HCT116 (cell line): ENCODE measurements around the gene AXIN1. TPM values are rescaled to one million over a fixed set of nuclear protein-coding genes. Genes with fewer than 3 reads are reported as not detected.

Experiments
- ATAC-seq: fragments of 200-7000 bp; cut with Tn5 transposase; 2 replicates; pipeline ENCODE4 v1.9.1; 2020; ENCODE audit warnings: mild to moderate bottlenecking, moderate library complexity
- BruUV-seq: library from RNA; stranded (reverse); fragments of 400-500 nt; replicated peaks from 2 replicates; lab custom pipeline; 2021; lab: Mats Ljungman, UMichigan
- CTCF ChIA-PET: fragments of 300-600 bp; sonication (Branson Sonifier 250); formaldehyde crosslinking; loops from one replicate; lab custom pipeline; 2021; ENCODE audit warnings: antibody characterized with exemption; lab: Charles Lee
- POLR2A ChIA-PET: fragments of 300-600, 350-600 bp; sonication (Branson Sonifier 250); formaldehyde crosslinking; loops from one replicate; lab custom pipeline; 2021; ENCODE audit warnings: antibody characterized with exemption; lab: Charles Lee
- RAD21 ChIA-PET, 2 experiments: fragments of 300-600 bp; sonication (Branson Sonifier 250); formaldehyde crosslinking; loops; one replicate each; lab custom pipeline; 2023; ENCODE audit warnings: low total read pairs in 2 of 2; ENCODE audit not compliant: uncharacterized antibody in 2 of 2, unreplicated experiment in 2 of 2, low non-redundant PET in 1 of 2; lab: Charles Lee
- DNase-seq: peaks from one replicate; pipeline ENCODE4 v3.0.0-alpha.2; 2010; ENCODE audit warnings: low read depth, low spot score
- H2AFZ ChIP-seq: fragments of 200-600 bp; shearing (Covaris generic), sonication (generic); 2 replicates; pipeline ENCODE4 v1.6.1; 2017; ENCODE audit warnings: low read depth, mixed run types, mixed read lengths, antibody characterized with exemption, low read length; ENCODE audit not compliant: poor library complexity, severe bottlenecking
- H3K27ac ChIP-seq: 2 replicates; pipeline ENCODE4 v1.5.1; 2012; ENCODE audit warnings: low read depth, low read length
- H3K27me3 ChIP-seq: fragments of 200-600 bp; sonication (generic); 2 replicates; pipeline ENCODE4 v1.6.1; 2016; ENCODE audit warnings: mixed run types, low read length, mixed read lengths; ENCODE audit not compliant: insufficient read depth
- H3K36me3 ChIP-seq, 2 experiments: fragments of 200-500 bp in 1 of 2; fragments of 200-600 bp in 1 of 2; sonication (Bioruptor generic) in 1 of 2; sonication (generic) in 1 of 2; 2 replicates each; pipeline versions ENCODE4 v1.5.1 to v1.6.1; 2014 to 2016; ENCODE audit warnings: low read length in 2 of 2, inconsistent platforms in 1 of 2, mixed read lengths in 1 of 2, mixed run types in 1 of 2; ENCODE audit not compliant: insufficient read depth in 2 of 2, control insufficient read depth in 1 of 2
- H3K4me1 ChIP-seq, 2 experiments: fragments of 200-600 bp in 1 of 2; sonication (generic) in 1 of 2; 2 replicates each; pipeline versions ENCODE4 v1.5.1 to v1.6.1; 2012 to 2017; ENCODE audit warnings: low read length in 2 of 2, inconsistent platforms in 1 of 2, mild to moderate bottlenecking in 1 of 2, mixed read lengths in 1 of 2, mixed run types in 1 of 2, moderate library complexity in 1 of 2; ENCODE audit not compliant: insufficient read depth in 2 of 2, control insufficient read depth in 1 of 2
- H3K4me2 ChIP-seq: fragments of 200-600 bp; sonication (generic); 2 replicates; pipeline ENCODE4 v1.6.1; 2017; ENCODE audit warnings: mixed run types, low read length, mixed read lengths
- H3K4me3 ChIP-seq, 2 experiments: fragments of 200-600 bp in 1 of 2; sonication (generic) in 1 of 2; replicated peaks in 1 of 2; 2 replicates each; pipeline ENCODE4 v1.5.1; 2011 to 2016; ENCODE audit warnings: low read length in 2 of 2, control low read depth in 1 of 2, low read depth in 1 of 2, mild to moderate bottlenecking in 1 of 2, mixed read lengths in 1 of 2, mixed run types in 1 of 2
- H3K79me2 ChIP-seq: fragments of 200-600 bp; sonication (generic); 2 replicates; pipeline ENCODE4 v1.6.1; 2017; ENCODE audit warnings: mild to moderate bottlenecking, mixed run types, low read length, moderate library complexity, mixed read lengths; ENCODE audit not compliant: insufficient read depth
- H3K9ac ChIP-seq: fragments of 200-600 bp; sonication (generic); 2 replicates; pipeline ENCODE4 v1.6.1; 2016; ENCODE audit warnings: low read length, mixed read lengths
- H3K9me2 ChIP-seq: fragments of 200-600 bp; sonication (generic), shearing (Covaris generic); 2 replicates; pipeline ENCODE4 v1.6.1; 2017; ENCODE audit warnings: mixed run types, mild to moderate bottlenecking, moderate library complexity; ENCODE audit not compliant: insufficient read depth
- H3K9me3 ChIP-seq, 2 experiments: fragments of 200-500 bp in 1 of 2; fragments of 200-600 bp in 1 of 2; sonication (Bioruptor generic) in 1 of 2; sonication (generic) in 1 of 2; 2 replicates each; pipeline ENCODE4 v1.6.1; 2014 to 2017; ENCODE audit warnings: low read length in 2 of 2, mixed read lengths in 2 of 2, inconsistent platforms in 1 of 2, low read depth in 1 of 2, mild to moderate bottlenecking in 1 of 2, mixed run types in 1 of 2, moderate library complexity in 1 of 2; ENCODE audit not compliant: control insufficient read depth in 1 of 2, insufficient read depth in 1 of 2
- H4K20me1 ChIP-seq: fragments of 200-600 bp; sonication (generic), shearing (Covaris generic); 2 replicates; pipeline ENCODE4 v1.6.1; 2017; ENCODE audit warnings: mixed run types, mild to moderate bottlenecking, moderate library complexity; ENCODE audit not compliant: insufficient read depth
- CBX3 ChIP-seq: IDR thresholded peaks from 2 replicates; pipeline ENCODE4 v1.6.1; 2012; ENCODE audit warnings: low read depth
- EGR1 ChIP-seq: IDR thresholded peaks from 2 replicates; pipeline ENCODE4 v1.6.1; 2012; ENCODE audit warnings: low read depth
- EZH2 ChIP-seq: fragments of 200-600 bp; sonication (generic); IDR thresholded peaks from 2 replicates; pipeline ENCODE4 v1.6.1; 2017; ENCODE audit warnings: antibody characterized with exemption, mixed run types
- FOSL1 ChIP-seq: IDR thresholded peaks from 2 replicates; pipeline ENCODE4 v1.6.1; 2012; ENCODE audit warnings: low read depth
- JUND ChIP-seq: IDR thresholded peaks from 2 replicates; pipeline ENCODE4 v1.6.1; 2012
- POLR2A ChIP-seq: IDR thresholded peaks from 2 replicates; pipeline ENCODE4 v1.7.0; 2011; ENCODE audit warnings: borderline replicate concordance; ENCODE audit not compliant: insufficient read depth, insufficient read length; ENCODE audit errors: extremely low read depth
- POLR2AphosphoS5 ChIP-seq: IDR thresholded peaks from 2 replicates; pipeline ENCODE4 v1.6.1; 2011; ENCODE audit warnings: mild to moderate bottlenecking, low read depth, low read length, moderate library complexity
- SIN3A ChIP-seq: IDR thresholded peaks from 2 replicates; pipeline ENCODE4 v1.6.1; 2012; ENCODE audit warnings: low read depth
- SP1 ChIP-seq: IDR thresholded peaks from 2 replicates; pipeline ENCODE4 v1.6.1; 2012; ENCODE audit warnings: low read depth
- SRF ChIP-seq: IDR thresholded peaks from 2 replicates; pipeline ENCODE4 v1.6.1; 2012; ENCODE audit warnings: low read depth
- TCF7L2 ChIP-seq: IDR thresholded peaks from 2 replicates; pipeline ENCODE4 v1.7.0; 2011; ENCODE audit warnings: borderline replicate concordance, inconsistent platforms; ENCODE audit not compliant: insufficient read depth, insufficient read length; ENCODE audit errors: extremely low read depth
- YY1 ChIP-seq: IDR thresholded peaks from 2 replicates; pipeline ENCODE4 v1.6.1; 2011; ENCODE audit warnings: low read length, low read depth, moderate library complexity, mild to moderate bottlenecking; ENCODE audit not compliant: insufficient replicate concordance; ENCODE audit errors: extremely low read depth
- ZFX ChIP-seq: fragments of 450-650 bp; IDR thresholded peaks from 2 replicates; pipeline ENCODE4 v1.6.1; 2017
- intact Hi-C: fragments of 100-400 bp; cut with micrococcal nuclease; formaldehyde crosslinking; loops from 2 replicates; pipeline ENCODE4 v1.10.0; 2022
- total RNA-seq: library from RNA; stranded (reverse); gene quantifications from one replicate; pipeline ENCODE4 v1.2.1, GENCODE V29; 2021; ENCODE audit not compliant: unreplicated experiment
- TF ChIP-seq, protein P1 (sequence below): IDR thresholded peaks from 2 replicates; pipeline ENCODE4 v1.6.1; 2011; ENCODE audit warnings: mild to moderate bottlenecking, low read length, moderate library complexity; ENCODE audit not compliant: insufficient replicate concordance; ENCODE audit errors: extremely low read depth
- TF ChIP-seq, protein P2 (sequence below): IDR thresholded peaks from 2 replicates; pipeline ENCODE4 v1.6.1; 2012
- TF ChIP-seq, protein P3 (sequence below): IDR thresholded peaks from 2 replicates; pipeline ENCODE4 v1.6.1; 2012; ENCODE audit warnings: low read depth
- TF ChIP-seq, protein P4 (sequence below): IDR thresholded peaks from 2 replicates; pipeline ENCODE4 v1.6.1; 2012

Gene AXIN1
- total RNA-seq, 1 experiment from 2014 or later, result 20.2 TPM

- TF ChIP-seq, protein P1, sequence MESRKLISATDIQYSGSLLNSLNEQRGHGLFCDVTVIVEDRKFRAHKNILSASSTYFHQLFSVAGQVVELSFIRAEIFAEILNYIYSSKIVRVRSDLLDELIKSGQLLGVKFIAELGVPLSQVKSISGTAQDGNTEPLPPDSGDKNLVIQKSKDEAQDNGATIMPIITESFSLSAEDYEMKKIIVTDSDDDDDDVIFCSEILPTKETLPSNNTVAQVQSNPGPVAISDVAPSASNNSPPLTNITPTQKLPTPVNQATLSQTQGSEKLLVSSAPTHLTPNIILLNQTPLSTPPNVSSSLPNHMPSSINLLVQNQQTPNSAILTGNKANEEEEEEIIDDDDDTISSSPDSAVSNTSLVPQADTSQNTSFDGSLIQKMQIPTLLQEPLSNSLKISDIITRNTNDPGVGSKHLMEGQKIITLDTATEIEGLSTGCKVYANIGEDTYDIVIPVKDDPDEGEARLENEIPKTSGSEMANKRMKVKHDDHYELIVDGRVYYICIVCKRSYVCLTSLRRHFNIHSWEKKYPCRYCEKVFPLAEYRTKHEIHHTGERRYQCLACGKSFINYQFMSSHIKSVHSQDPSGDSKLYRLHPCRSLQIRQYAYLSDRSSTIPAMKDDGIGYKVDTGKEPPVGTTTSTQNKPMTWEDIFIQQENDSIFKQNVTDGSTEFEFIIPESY, result no peak
- TF ChIP-seq ZFX (no peak), POLR2A (no peak), YY1 (no peak)
- TF ChIP-seq, protein P2, sequence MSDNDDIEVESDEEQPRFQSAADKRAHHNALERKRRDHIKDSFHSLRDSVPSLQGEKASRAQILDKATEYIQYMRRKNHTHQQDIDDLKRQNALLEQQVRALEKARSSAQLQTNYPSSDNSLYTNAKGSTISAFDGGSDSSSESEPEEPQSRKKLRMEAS, result no peak
These were observed 71.4 kb downstream of the AXIN1 start (continued) for GRCh38 chr16:280991-281659.

DNA sequence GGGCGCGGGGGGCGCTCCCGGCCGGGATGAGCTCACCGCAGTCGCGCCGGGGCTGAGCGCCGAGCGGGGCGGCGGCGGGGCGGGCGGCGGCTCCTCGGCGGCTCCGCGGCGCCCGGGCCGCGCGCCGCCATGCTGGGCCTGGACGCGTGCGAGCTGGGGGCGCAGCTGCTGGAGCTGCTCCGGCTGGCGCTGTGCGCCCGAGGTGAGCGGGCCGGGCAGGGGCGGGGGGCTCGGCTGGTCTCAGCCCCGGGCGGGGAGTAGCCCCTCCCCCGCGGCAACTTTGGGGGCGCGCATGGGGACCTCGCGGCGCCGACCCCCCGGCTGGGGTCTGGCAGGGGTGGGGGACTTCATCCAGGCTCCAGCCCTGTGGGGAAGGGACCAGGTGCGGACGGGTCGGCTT lies 72.0 kb downstream of the AXIN1 start, which contains the start of gene ARHGDIG:
TSS of gene ARHGDIG (plus strand) at position 40 of the 400 bp plus-strand sequence. CDS start at position 130, 90 bp downstream.
- H3K4me3 ChIP-seq, result no peak within 1 kb of the TSS
- no peaks in the 10 kb centered on the region for H3K9me2 ChIP-seq
- ChIA-PET CTCF (no interaction called here), RAD21 (no interaction called here), POLR2A (no interaction called here)
- no peaks in the 10 kb centered on the region for H4K20me1 ChIP-seq
- H3K9me3 ChIP-seq, result no peaks in the 10 kb centered on the region
- H3K27ac ChIP-seq, result no peak within 1 kb of the TSS
- H3K79me2 ChIP-seq, result no peaks in the 10 kb centered on the region
- H3K36me3 ChIP-seq, result no peaks in the 10 kb centered on the region
- no peaks in the 10 kb centered on the region for H3K4me1 ChIP-seq
- no peaks in the 10 kb centered on the region for H3K27me3 ChIP-seq
- ATAC-seq (no peak), DNase-seq (no peak)
- intact Hi-C loops, result no loop called here
- H3K4me2 ChIP-seq, result no peak within 1 kb of the TSS
- H3K9ac ChIP-seq, result no peak within 1 kb of the TSS
- no TSS peak for BruUV-seq
- no peak within 1 kb of the TSS for H2AFZ ChIP-seq
- TF ChIP-seq POLR2AphosphoS5 (no peak), EGR1 (no peak), FOSL1 (no peak), TCF7L2 (no peak), SRF (no peak), EZH2 (no peak), SIN3A (no peak), POLR2A (no peak), JUND (no peak), CBX3 (no peak), SP1 (no peak)
- TF ChIP-seq, protein P1, result no peak
- TF ChIP-seq, protein P3, sequence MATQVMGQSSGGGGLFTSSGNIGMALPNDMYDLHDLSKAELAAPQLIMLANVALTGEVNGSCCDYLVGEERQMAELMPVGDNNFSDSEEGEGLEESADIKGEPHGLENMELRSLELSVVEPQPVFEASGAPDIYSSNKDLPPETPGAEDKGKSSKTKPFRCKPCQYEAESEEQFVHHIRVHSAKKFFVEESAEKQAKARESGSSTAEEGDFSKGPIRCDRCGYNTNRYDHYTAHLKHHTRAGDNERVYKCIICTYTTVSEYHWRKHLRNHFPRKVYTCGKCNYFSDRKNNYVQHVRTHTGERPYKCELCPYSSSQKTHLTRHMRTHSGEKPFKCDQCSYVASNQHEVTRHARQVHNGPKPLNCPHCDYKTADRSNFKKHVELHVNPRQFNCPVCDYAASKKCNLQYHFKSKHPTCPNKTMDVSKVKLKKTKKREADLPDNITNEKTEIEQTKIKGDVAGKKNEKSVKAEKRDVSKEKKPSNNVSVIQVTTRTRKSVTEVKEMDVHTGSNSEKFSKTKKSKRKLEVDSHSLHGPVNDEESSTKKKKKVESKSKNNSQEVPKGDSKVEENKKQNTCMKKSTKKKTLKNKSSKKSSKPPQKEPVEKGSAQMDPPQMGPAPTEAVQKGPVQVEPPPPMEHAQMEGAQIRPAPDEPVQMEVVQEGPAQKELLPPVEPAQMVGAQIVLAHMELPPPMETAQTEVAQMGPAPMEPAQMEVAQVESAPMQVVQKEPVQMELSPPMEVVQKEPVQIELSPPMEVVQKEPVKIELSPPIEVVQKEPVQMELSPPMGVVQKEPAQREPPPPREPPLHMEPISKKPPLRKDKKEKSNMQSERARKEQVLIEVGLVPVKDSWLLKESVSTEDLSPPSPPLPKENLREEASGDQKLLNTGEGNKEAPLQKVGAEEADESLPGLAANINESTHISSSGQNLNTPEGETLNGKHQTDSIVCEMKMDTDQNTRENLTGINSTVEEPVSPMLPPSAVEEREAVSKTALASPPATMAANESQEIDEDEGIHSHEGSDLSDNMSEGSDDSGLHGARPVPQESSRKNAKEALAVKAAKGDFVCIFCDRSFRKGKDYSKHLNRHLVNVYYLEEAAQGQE, result no peak
- TF ChIP-seq, protein P4, sequence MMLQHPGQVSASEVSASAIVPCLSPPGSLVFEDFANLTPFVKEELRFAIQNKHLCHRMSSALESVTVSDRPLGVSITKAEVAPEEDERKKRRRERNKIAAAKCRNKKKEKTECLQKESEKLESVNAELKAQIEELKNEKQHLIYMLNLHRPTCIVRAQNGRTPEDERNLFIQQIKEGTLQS, result no peak
- TF ChIP-seq, protein P2, result no peak
